GM23338 (cell line): ENCODE measurements around the gene NLGN1. TPM values are rescaled to one million over a fixed set of nuclear protein-coding genes. Genes with fewer than 3 reads are reported as not detected.

Experiments
- ATAC-seq: fragments of 200-7000 bp; cut with Tn5 transposase; 3 replicates; pipeline ENCODE4 v1.9.1; 2020
- DNase-seq: peaks from one replicate; pipeline ENCODE4 v3.0.0-alpha.2; 2015; ENCODE audit warnings: low spot score
- H2AFZ ChIP-seq: fragments of 200-600 bp; sonication (generic); 2 replicates; pipeline ENCODE4 v1.8.0; 2016; ENCODE audit warnings: antibody characterized with exemption, mild to moderate bottlenecking, moderate library complexity
- H3F3A ChIP-seq: fragments of 200-600 bp; sonication (generic); replicated peaks from 2 replicates; pipeline ENCODE4 v1.8.0; 2017; ENCODE audit warnings: antibody characterized with exemption, mixed run types, low read depth
- H3K27ac ChIP-seq: fragments of 200-600 bp; sonication (generic); 2 replicates; pipeline ENCODE4 v1.6.1; 2016; ENCODE audit warnings: low read depth
- H3K27me3 ChIP-seq: fragments of 200-600 bp; sonication (generic); 2 replicates; pipeline ENCODE4 v1.8.0; 2016; ENCODE audit warnings: mild to moderate bottlenecking, mixed run types, moderate library complexity; ENCODE audit not compliant: insufficient read depth
- H3K36me3 ChIP-seq: fragments of 200-600 bp; sonication (generic); 2 replicates; pipeline ENCODE4 v1.8.0; 2016; ENCODE audit warnings: mild to moderate bottlenecking; ENCODE audit not compliant: insufficient read depth
- H3K4me1 ChIP-seq: fragments of 200-600 bp; sonication (generic); 2 replicates; pipeline ENCODE4 v1.8.0; 2016; ENCODE audit warnings: mild to moderate bottlenecking, moderate library complexity; ENCODE audit not compliant: insufficient read depth
- H3K4me2 ChIP-seq: fragments of 200-600 bp; sonication (generic); 2 replicates; pipeline ENCODE4 v1.7.1; 2017; ENCODE audit warnings: mixed run types
- H3K4me3 ChIP-seq: fragments of 200-600 bp; sonication (generic); 2 replicates; pipeline ENCODE4 v1.6.1; 2016; ENCODE audit warnings: mixed run types
- H3K79me2 ChIP-seq: fragments of 200-600 bp; sonication (generic); replicated peaks from 2 replicates; pipeline ENCODE4 v1.8.0; 2017; ENCODE audit warnings: mild to moderate bottlenecking; ENCODE audit not compliant: insufficient read depth
- H3K9me2 ChIP-seq: fragments of 200-600 bp; sonication (generic); 2 replicates; pipeline ENCODE4 v1.8.0; 2017; ENCODE audit not compliant: insufficient read depth
- H4K20me1 ChIP-seq: fragments of 200-600 bp; sonication (generic); replicated peaks from 2 replicates; pipeline ENCODE4 v1.8.0; 2017; ENCODE audit warnings: mild to moderate bottlenecking; ENCODE audit not compliant: insufficient read depth
- H3K27ac Mint-ChIP-seq: 2 replicates; pipeline ENCODE4 v1.8.0; 2020; ENCODE audit warnings: inconsistent platforms, mild to moderate bottlenecking, moderate library complexity, mixed read lengths
- H3K27me3 Mint-ChIP-seq: 3 replicates; pipeline ENCODE4 v1.8.0; 2022; ENCODE audit warnings: low read depth, mild to moderate bottlenecking, moderate library complexity, mixed read lengths, inconsistent platforms; ENCODE audit not compliant: insufficient read depth, poor library complexity
- H3K36me3 Mint-ChIP-seq: 3 replicates; pipeline ENCODE4 v1.8.0; 2021; ENCODE audit warnings: low read depth, mild to moderate bottlenecking, inconsistent platforms, moderate library complexity, mixed read lengths
- H3K4me1 Mint-ChIP-seq: 3 replicates; pipeline ENCODE4 v1.8.0; 2020; ENCODE audit warnings: mild to moderate bottlenecking, inconsistent platforms, mixed read lengths
- H3K4me3 Mint-ChIP-seq: 3 replicates; pipeline ENCODE4 v1.8.0; 2021; ENCODE audit warnings: moderate library complexity, mild to moderate bottlenecking, inconsistent platforms, mixed read lengths
- H3K9me3 Mint-ChIP-seq: 3 replicates; pipeline ENCODE4 v1.8.0; 2020; ENCODE audit warnings: moderate library complexity, mild to moderate bottlenecking, inconsistent platforms, mixed read lengths
- CREB1 ChIP-seq: fragments of 250-450 bp; sonication (Bioruptor Pico); IDR thresholded peaks from 2 replicates; pipeline ENCODE4 v1.5.0; 2020; ENCODE audit warnings: low read depth, mild to moderate bottlenecking, moderate library complexity
- EZH2 ChIP-seq: fragments of 200-600 bp; sonication (generic); IDR thresholded peaks from one replicate; pipeline ENCODE4 v1.8.0; 2017; ENCODE audit warnings: antibody characterized with exemption, mild to moderate bottlenecking, low read depth; ENCODE audit not compliant: unreplicated experiment
- POLR2AphosphoS5 ChIP-seq: IDR thresholded peaks from 2 replicates; pipeline ENCODE4 v1.6.1; 2016; ENCODE audit warnings: antibody characterized with exemption, low read depth
- ZNF114 ChIP-seq: fragments of 250-450 bp; sonication (Bioruptor Pico); IDR thresholded peaks from 2 replicates; pipeline ENCODE4 v1.5.0; 2020; ENCODE audit warnings: mild to moderate bottlenecking, moderate library complexity
- polyA plus RNA-seq: library from polyadenylated mRNA; unstranded; fragments of >200 nt; fragmentation: Nextera tagmentation; extraction: Ambion mirVana; gene quantifications from 2 replicates; pipeline ENCODE4 v1.2.1, GENCODE V29; 2016
- total RNA-seq: library from RNA; depleted of rRNA; stranded (reverse); fragments of >200 nt; shearing (Covaris generic); gene quantifications from 2 replicates; pipeline ENCODE4 v1.2.3, GENCODE V29; 2014
- TF ChIP-seq, protein P1 (sequence below), 2 experiments: fragments of 200-600 bp in 1 of 2; sonication (generic) in 1 of 2; conservative IDR thresholded peaks; 2 replicates each; pipeline versions ENCODE4 v1.5.1 to v1.6.1; 2016 to 2017; ENCODE audit warnings: antibody characterized with exemption in 2 of 2, low read depth in 2 of 2, mild to moderate bottlenecking in 2 of 2, moderate library complexity in 1 of 2
- TF ChIP-seq, protein P2 (sequence below): IDR thresholded peaks from one replicate; pipeline ENCODE4 v1.6.1; 2018; ENCODE audit warnings: antibody characterized with exemption; ENCODE audit not compliant: unreplicated experiment

Gene NLGN1
- total and polyA plus RNA-seq, 2 experiments from 2014 or later: 6.5 to 18.6 TPM

DNA sequence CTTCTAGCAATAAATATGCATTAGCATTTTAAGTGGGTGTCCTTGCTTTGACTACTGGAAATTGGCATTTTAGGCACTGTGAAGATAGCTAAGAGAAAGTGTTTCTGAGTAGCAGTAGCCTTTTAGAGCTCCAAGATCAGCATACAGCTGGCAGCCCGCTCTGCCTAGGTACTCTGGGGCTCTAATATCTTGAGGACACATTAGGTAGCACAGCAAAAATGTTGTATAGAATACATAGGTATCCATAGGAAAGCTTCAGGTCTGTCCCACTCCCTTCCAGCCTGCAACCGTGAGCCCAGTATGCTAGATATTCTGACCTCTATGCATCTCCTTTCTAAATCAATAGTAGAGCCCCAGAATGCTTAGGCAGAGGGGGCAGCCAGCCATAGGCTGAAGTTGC lies 670.5 kb downstream of the NLGN1 start:
- H2AFZ ChIP-seq: no peak overlapping the region
- Mint-ChIP-seq H3K27ac (no peak overlapping the region), H3K27me3 (no peaks in the 10 kb centered on the region), H3K4me1 (0 out of 3 replicates have a peak, but pooled peaks cover 2% of the 10 kb centered on the region), H3K9me3 (peaks cover 5% of the 10 kb centered on the region), H3K36me3 (peaks cover 4% of the 10 kb centered on the region; the same call in 2 of the 3 replicates), H3K4me3 (no peak overlapping the region)
- no peaks in the 10 kb centered on the region for H3F3A ChIP-seq
- H3K27me3 ChIP-seq: no peaks in the 10 kb centered on the region
- H3K36me3 ChIP-seq: 0 out of 2 replicates have a peak, but pooled peaks cover 5% of the 10 kb centered on the region
- no peak overlapping the region for H3K4me2 ChIP-seq
- DNase-seq: peak; percentile 12
- no peaks in the 10 kb centered on the region for H3K4me1 ChIP-seq
- no peaks in the 10 kb centered on the region for H3K9me2 ChIP-seq
- H3K79me2 ChIP-seq: no peaks in the 10 kb centered on the region
- H4K20me1 ChIP-seq: no peaks in the 10 kb centered on the region
- TF ChIP-seq, protein P1, sequence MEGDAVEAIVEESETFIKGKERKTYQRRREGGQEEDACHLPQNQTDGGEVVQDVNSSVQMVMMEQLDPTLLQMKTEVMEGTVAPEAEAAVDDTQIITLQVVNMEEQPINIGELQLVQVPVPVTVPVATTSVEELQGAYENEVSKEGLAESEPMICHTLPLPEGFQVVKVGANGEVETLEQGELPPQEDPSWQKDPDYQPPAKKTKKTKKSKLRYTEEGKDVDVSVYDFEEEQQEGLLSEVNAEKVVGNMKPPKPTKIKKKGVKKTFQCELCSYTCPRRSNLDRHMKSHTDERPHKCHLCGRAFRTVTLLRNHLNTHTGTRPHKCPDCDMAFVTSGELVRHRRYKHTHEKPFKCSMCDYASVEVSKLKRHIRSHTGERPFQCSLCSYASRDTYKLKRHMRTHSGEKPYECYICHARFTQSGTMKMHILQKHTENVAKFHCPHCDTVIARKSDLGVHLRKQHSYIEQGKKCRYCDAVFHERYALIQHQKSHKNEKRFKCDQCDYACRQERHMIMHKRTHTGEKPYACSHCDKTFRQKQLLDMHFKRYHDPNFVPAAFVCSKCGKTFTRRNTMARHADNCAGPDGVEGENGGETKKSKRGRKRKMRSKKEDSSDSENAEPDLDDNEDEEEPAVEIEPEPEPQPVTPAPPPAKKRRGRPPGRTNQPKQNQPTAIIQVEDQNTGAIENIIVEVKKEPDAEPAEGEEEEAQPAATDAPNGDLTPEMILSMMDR (conservative IDR thresholded peaks at IDR 0.05; ENCODE audit: low read depth in 2 of 2): no peak
- TF ChIP-seq CREB1 (CRISPR knock-in tag): no peak
- TF ChIP-seq, protein P2, sequence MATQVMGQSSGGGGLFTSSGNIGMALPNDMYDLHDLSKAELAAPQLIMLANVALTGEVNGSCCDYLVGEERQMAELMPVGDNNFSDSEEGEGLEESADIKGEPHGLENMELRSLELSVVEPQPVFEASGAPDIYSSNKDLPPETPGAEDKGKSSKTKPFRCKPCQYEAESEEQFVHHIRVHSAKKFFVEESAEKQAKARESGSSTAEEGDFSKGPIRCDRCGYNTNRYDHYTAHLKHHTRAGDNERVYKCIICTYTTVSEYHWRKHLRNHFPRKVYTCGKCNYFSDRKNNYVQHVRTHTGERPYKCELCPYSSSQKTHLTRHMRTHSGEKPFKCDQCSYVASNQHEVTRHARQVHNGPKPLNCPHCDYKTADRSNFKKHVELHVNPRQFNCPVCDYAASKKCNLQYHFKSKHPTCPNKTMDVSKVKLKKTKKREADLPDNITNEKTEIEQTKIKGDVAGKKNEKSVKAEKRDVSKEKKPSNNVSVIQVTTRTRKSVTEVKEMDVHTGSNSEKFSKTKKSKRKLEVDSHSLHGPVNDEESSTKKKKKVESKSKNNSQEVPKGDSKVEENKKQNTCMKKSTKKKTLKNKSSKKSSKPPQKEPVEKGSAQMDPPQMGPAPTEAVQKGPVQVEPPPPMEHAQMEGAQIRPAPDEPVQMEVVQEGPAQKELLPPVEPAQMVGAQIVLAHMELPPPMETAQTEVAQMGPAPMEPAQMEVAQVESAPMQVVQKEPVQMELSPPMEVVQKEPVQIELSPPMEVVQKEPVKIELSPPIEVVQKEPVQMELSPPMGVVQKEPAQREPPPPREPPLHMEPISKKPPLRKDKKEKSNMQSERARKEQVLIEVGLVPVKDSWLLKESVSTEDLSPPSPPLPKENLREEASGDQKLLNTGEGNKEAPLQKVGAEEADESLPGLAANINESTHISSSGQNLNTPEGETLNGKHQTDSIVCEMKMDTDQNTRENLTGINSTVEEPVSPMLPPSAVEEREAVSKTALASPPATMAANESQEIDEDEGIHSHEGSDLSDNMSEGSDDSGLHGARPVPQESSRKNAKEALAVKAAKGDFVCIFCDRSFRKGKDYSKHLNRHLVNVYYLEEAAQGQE: no peak
- ATAC-seq: peak; percentile 63
- no peak overlapping the region for H3K4me3 ChIP-seq
- H3K27ac ChIP-seq: no peak overlapping the region

DNA sequence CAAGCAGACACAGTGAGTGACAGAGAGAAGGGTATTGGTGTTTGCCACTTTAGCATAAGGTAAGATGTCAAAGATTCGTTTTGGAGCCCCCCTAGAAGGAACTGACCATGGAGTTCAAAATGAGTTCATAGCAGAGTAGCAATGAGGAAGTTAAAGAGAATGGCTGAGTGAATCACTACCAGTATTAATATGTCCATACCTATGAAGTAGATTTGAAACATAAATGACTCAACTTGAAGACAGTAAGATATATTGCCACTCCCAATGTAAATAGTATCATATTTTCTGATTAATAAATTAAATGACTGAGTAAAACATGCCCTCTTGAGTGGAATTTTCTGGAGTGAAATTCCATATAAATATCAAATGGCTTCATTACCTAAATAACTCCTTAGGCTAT lies 675.1 kb downstream of the NLGN1 start:
- Histone ChIP-seq H3K79me2 (no peaks in the 10 kb centered on the region), H3K4me2 (no peak overlapping the region), H2AFZ (no peak overlapping the region), H4K20me1 (no peaks in the 10 kb centered on the region), H3K4me3 (no peak overlapping the region), H3K4me1 (no peaks in the 10 kb centered on the region), H3K27me3 (no peaks in the 10 kb centered on the region), H3F3A (no peaks in the 10 kb centered on the region), H3K27ac (no peak overlapping the region), H3K9me2 (no peaks in the 10 kb centered on the region), H3K36me3 (no peaks in the 10 kb centered on the region)
- Mint-ChIP-seq H3K27me3 (no peaks in the 10 kb centered on the region), H3K4me3 (no peak overlapping the region), H3K4me1 (0 out of 3 replicates have a peak, but pooled peaks cover 2% of the 10 kb centered on the region), H3K9me3 (no peaks in the 10 kb centered on the region), H3K27ac (no peak overlapping the region), H3K36me3 (no peaks in the 10 kb centered on the region)
- TF ChIP-seq, protein P1 (conservative IDR thresholded peaks at IDR 0.05; ENCODE audit: low read depth in 2 of 2): no peak
- TF ChIP-seq EZH2 (no peak), ZNF114 (CRISPR knock-in tag) (no peak), POLR2AphosphoS5 (no peak)
- TF ChIP-seq, protein P2: no peak
- DNase-seq: no peak
- ATAC-seq: no peak
